B cell (primary cell): ENCODE results near the gene ARSJ.

ENCODE experiments used
- EZH2 ChIP-seq: IDR thresholded peaks from 2 replicates; pipeline ENCODE4 v1.6.1; 2012; ENCODE audit warnings: borderline replicate concordance, low read depth, mild to moderate bottlenecking, moderate library complexity, low read length; ENCODE audit not compliant: insufficient read depth, poor library complexity, severe bottlenecking
- TF ChIP-seq, protein P1 (sequence below): fragments of 200-600 bp; IDR thresholded peaks from one replicate; pipeline ENCODE4 v1.8.0; 2022; ENCODE audit warnings: antibody characterized with exemption, mild to moderate bottlenecking

DNA sequence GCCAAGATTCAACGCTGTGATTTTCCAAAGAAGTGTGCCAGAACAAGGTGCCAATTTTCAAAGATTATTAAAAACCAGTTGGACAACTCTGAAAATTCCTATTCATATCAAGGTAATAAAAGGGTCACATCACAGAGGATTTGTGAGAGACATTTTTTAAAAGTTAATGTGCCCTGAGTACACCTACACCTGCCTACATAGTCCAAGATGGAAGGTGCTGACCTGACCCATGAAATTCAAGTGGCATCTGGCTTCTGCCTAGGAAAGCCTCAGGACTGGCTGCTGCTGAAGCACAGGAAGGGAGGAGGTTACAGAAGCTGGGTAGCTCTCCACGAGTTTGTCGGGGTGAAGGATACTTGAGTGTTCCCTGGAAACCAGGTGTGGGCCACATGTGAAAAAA lies 11.4 kb upstream of the ARSJ start:
- TF ChIP-seq, protein P1, sequence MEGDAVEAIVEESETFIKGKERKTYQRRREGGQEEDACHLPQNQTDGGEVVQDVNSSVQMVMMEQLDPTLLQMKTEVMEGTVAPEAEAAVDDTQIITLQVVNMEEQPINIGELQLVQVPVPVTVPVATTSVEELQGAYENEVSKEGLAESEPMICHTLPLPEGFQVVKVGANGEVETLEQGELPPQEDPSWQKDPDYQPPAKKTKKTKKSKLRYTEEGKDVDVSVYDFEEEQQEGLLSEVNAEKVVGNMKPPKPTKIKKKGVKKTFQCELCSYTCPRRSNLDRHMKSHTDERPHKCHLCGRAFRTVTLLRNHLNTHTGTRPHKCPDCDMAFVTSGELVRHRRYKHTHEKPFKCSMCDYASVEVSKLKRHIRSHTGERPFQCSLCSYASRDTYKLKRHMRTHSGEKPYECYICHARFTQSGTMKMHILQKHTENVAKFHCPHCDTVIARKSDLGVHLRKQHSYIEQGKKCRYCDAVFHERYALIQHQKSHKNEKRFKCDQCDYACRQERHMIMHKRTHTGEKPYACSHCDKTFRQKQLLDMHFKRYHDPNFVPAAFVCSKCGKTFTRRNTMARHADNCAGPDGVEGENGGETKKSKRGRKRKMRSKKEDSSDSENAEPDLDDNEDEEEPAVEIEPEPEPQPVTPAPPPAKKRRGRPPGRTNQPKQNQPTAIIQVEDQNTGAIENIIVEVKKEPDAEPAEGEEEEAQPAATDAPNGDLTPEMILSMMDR = no peak
- no peak for TF ChIP-seq EZH2
